Activated effector memory CD4-positive, alpha-beta T cell treated with Interleukin-2 at 50 U/mL for 16 hours (primary cell): ENCODE measurements around the gene UBIAD1.
"Not testable (repeated sequence)": the region's sequence is repeated elsewhere in the genome, so short reads cannot be mapped to it uniquely, and the experiment has no call there.

ENCODE experiments used
- DNase-seq: peaks from one replicate; pipeline ENCODE4 v3.0.0-alpha.2; 2020

Gene UBIAD1

DNA sequence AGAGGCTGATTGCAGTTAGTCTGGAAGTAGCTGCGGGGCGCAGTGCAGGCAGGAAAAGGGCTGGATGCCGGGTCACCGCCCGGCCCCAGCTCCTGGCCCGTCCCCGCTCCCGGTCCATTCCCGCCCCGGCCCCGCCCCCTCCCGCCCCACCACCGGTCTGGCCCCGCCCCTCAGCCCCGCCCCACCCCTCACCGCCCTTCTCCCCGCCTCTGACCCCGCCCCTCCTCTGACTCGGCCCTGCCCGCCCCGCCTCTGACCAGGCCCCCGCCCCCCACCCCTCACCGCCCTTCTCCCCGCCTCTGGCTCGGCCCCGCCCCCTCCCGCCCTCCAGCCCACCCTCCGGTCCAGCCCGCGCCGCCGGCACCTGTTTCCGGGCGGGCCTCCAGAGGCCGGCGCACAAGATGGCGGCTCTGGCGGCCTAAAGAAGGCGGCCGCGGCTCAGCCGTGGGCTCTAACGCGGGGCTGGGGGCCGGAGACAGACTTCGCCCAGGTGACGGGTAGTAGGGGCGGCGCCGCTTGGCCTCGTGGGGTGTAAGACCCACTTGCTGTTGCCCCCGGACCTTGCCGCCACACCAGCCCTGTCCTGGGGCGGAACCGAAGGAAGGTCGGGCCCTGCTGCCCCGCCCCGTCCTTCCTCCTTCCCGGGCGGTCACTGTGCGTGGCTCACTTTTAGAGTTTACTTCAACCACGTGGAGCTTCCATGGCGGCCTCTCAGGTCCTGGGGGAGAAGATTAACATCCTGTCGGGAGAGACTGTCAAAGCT, at the start of gene UBIAD1:
TSS of gene UBIAD1 (plus strand) at position 367 of the 763 bp plus-strand sequence. CDS start at position 701, 334 bp downstream.
- peak; percentile 70 for DNase-seq

DNA sequence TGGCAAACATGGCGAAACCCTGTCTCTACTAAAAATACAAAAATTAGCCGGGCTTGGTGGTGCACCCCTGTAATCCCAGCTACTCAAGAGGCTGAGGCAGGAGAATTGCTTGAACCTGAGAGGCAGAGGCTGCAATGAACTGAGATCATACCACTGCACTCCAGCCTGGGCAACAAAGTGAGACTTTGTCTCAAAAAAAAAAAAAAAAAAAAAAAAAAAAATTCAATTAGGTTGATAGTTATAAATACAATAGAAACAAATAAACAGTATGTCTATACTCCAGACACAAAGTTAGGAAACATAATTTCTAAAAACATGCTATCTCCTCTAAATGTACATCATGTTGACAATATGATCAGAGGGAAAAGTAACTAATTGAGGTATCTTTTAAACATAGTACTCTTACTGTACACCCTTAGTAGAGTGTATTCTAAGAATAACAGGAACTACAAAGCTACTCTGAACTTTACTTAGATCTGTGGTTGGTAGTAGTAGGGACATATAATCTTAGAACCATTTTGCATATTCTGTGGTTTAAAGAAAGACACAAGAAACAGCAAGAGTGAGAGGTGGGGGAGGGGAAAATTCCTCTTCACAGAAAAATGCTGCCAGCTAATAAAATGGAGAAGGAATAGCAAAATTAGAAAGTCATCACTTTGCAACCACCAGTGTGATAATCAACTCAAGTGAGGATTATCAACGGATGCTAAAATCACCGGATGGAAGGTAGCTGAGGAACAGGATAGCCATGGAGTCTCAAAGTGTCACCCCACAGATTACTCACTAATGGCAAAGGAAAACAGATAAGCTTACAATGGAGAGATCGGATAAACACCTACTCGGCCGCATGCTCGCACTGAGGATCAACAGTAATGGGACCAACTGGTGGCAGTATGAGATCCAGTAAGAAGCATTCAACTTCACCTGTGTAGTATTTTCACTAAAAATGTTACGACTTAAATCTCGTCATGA, 45.6 kb upstream of the UBIAD1 start:
- DNase-seq, result no peak

DNA sequence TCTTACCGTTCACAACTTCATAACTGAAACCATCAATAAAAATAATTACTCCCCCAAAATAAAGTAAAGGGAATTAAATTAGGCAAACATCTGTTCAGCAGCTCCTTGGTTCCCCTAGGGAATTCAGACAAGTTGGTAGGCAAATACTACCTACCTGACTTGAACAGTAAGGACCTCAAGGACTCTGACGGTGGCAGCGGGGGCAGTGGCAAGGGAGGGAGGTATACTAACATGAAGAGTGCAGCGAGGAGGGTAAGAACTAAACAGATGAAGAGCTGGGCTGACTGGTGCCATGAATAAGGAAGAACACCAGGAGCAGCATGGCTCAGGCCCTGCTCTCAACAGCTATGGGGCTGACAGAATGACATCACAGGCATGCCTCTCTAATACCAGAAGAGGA, 43.8 kb upstream of the UBIAD1 start:
- no peak for DNase-seq

- no peak for DNase-seq
These were observed 39.8 kb upstream of the UBIAD1 start for GRCh38 chr1:11233208-11233607.

- DNase-seq, result no peak
These were observed 35.6 kb upstream of the UBIAD1 start for GRCh38 chr1:11237356-11237755.

DNA sequence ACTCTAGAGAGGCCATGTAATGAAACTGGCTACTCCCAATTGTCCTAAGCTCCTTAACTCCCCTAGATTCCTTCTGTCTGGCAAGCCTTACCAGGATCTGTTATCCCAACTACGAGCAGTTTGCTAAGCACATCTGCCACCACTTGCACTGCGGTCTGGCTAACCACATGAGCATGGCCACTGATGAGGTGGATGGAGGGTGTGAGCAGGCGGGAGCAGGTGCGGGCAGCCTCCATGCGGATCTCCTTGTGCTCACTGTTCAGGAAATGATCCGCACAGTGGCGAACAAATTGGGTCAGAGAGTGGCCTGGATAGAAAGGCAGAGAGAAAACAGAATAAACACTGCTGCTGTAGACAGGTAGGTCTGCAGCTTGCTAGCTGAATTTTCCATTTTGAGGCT, 34.7 kb upstream of the UBIAD1 start:
- DNase-seq, result no peak

DNA sequence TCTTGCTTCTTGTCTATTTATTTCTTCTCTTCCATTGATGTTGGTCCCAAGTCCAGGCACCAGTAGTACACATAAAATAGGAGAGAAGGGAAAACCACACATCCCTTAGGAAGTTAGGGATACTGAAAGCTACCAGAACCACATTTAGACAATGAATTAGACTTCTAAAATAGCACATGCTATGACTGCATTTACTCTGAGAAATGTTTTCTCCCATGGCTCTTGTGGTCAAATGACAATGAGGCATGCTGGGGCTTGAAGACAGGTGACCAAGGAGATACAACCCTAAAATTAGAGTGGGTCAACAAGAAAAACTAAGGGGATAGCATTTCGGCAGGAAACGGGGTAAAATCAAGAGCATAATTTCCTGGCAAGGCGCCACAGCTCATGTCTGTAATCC, 27.8 kb upstream of the UBIAD1 start:
- no peak for DNase-seq

GRCh38 chr1:11245904-11246719, 26.9 kb upstream of the UBIAD1 start:
- DNase-seq, result no peak

DNA sequence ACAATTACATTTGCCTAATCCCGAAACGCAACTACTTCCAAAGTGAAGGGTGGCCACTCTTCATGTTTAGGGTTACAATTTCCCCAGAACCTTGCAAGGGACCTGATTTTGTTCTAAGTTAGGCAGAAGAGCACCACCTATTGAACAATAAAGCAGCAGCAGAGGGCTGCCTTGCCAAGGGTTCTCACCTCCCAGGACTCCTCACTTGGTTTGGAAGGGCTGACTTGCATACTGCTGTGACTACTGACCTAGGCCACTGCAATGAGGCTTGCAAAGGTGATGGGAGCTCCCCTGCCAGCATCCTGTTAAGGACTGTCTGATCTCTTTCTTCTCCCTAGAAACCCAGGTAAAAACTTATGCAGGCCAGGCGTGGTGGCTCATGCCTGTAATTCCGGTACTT, 24.8 kb upstream of the UBIAD1 start:
- DNase-seq, result no peak

DNA sequence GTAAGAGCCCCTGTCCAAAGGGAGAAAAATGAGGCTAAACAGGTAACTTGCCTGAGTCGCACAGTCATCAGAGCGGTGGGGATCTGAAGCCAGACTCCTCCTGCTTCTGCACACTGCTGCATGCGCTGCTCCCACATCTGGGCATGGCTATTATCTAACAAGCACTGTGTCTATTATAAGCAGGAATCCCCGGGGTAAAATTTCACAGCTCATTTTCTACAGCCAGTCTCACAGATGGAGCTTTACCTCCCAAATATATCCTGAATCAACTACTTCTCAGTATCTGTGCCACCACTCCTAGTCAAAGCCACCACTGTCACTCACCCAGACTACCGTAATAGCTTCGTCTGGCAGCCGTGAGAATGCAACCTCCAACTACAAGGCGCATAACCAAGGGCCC, 20.5 kb upstream of the UBIAD1 start:
- no peak for DNase-seq

- no peak for DNase-seq
These were observed 19.8 kb upstream of the UBIAD1 start for GRCh38 chr1:11253226-11253625.

- DNase-seq, result no peak
These were observed 16.7 kb upstream of the UBIAD1 start for GRCh38 chr1:11256299-11256698.

DNA sequence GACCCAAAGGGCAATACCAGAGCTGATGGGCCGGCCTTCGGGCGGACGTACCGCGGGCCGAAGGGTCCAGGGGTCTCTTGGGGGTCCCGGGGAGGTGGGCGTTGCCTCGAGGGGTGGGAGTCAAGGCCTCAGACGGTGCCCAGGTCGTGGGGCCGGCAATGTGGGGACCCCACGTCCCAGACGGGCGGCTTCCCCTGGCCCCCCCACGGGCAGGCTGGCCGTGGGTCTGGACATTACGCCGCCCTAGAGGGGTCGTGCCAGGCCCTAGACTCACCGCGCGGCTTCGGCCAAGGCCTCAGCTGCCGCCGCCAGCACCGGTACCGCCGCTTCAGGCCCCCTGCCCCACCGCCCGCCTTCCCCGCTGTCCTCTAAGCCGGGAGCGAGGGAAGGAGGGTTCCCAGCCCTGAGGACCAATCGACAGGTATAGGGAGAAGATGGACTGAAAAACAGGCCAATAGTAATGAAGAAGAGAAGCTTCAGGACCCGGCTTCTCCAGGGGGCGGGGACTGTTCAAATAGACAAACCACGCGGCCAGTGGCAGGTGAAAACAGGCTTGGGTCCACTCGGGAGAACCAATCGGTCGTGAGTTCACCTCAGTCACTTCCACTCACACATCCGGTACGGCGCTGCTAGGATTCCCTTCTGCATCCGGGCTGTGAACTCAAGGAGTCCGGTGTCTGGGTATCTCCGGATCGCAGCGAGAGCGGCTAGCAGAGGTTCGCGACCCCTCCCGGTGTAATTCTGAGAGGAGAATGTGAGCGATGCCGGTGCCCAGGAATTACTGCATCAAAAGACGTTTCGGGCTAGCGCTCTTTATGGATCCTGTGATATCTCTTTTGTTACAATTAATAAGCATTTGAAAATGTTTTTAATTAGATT, 10.6 kb upstream of the UBIAD1 start, which contains the start of gene MTOR:
TSS of gene MTOR (minus strand) at position 381 of the 879 bp plus-strand sequence. CDS start 3,142 bp downstream, outside the sequence.
- DNase-seq, result peak; percentile 95

DNA sequence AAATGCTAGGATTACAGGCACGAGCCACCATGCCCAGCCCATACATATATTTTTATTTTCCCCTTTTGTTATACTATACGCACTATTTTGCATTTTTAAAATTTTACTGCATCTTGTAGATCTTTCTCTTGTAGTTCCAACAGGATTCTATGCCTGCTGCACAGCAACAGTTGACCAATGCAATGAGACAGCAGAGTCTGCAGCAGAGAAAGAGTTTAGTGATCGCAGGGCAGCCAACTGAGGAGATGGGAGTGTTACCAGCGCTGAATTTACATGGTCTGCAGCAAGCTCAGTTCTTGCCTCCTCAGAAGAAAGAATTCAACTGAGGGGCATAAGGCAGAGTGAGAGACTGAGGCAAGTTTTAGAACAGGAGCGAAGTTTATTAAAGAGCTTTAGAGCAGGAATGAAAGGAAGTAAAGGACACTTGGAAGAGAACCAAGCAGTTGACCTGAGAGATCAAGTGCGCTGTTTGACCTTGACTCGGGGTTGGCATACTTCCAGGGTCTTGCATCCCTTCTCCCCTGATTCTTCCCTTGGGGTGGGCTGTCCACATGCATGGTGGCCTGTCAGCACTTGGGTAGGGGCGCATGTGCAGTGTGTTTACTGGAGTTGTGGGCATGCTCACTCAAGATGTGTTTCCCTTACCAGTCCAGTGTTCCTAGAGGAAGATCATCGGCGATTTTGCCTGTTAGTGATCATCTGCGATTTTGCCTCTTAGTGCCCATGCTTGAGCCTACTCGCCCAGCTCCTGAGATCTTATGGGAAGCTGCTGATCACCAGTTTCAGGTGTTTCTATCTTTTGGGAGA, 6.5 kb upstream of the UBIAD1 start:
- no peak for DNase-seq

GRCh38 chr1:11267350-11268337, 5.4 kb upstream of the UBIAD1 start:
- DNase-seq, result not testable (repeated sequence)

DNA sequence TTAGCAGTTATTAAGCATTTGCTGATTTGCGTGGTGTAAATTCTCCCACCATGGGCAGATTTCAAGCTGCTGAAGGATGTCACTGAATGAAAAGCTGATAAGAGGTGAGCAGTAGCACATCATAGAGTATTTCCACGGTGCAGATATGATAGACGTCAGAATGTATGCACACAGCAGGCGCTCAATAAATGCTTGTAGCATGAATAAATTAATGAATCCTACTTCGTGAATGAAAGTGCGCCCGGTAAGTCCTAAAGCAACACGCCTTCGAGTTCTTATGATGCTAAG, 510 bp upstream of the UBIAD1 start:
- DNase-seq, result no peak

- peak; percentile 10 for DNase-seq
These were observed 717 bp downstream of the UBIAD1 start for GRCh38 chr1:11273595-11274234.

- DNase-seq, result no peak
These were observed 6.2 kb downstream of the UBIAD1 start for GRCh38 chr1:11279152-11279551.

- DNase-seq, result no peak
These were observed 6.6 kb downstream of the UBIAD1 start for GRCh38 chr1:11279630-11280029.
